ENCODE data around the gene MRC1.

The MRC1 gene

DNA sequence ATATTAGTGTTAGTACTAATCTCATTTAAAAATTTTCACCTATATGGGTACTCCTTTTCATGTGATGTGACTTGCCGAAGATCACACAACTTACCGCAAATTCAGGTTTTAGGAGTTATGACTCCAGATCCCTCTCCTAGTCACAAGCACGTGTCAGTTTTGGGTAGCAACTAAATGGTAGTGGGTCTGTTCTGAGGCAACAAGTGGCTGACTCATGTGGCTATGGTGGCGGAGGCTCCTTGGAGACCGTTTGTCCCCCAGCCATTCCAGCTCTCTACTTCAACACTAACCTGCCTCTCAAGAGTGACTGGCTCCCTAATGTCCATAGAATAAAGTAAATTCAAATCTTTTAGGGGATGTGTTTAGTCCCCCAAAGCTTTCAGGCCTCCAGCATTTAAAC lies 39.5 kb downstream of the MRC1 start:
- no peak for DNase-seq
- ATAC-seq, result no peak

DNA sequence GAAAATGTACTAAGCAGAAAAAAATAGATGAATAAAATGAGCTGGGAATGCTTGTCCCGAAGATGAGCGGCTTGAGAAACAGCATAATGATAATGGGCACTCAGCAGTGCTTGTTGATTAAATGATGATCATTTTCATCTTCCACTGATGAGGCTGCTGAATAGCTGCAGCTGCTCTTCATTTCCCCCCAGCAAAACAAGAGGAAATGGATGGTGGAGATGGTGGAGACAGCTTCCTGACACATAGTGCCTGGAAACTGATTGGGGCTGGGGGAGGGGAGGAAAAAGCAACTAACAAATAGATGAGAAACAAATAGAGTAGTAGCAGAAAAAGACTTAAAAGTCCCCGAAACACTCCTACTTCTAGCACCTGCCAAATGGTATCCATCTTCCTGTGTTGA lies 41.4 kb downstream of the MRC1 start:
- no peak for DNase-seq
- ATAC-seq, result no peak

DNA sequence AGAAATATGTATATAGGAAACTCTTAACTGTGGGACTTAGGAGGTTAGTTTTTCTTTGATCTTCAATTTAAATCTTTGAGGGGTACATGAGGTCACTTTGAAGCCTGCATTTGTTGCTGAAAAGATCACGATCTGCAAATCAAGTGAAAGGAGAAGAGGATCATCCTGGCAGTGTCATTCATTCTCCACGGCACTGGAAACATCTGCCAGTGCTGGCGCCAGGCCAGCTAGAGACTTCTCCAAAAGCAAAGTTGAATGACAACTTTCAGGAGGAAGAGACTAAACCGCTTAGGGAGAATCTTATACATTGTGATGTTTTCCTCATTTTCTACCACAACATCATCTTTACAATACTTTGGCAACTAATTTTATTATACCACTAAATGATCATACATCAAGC lies 42.5 kb downstream of the MRC1 start:
- DNase-seq, result no peak

DNA sequence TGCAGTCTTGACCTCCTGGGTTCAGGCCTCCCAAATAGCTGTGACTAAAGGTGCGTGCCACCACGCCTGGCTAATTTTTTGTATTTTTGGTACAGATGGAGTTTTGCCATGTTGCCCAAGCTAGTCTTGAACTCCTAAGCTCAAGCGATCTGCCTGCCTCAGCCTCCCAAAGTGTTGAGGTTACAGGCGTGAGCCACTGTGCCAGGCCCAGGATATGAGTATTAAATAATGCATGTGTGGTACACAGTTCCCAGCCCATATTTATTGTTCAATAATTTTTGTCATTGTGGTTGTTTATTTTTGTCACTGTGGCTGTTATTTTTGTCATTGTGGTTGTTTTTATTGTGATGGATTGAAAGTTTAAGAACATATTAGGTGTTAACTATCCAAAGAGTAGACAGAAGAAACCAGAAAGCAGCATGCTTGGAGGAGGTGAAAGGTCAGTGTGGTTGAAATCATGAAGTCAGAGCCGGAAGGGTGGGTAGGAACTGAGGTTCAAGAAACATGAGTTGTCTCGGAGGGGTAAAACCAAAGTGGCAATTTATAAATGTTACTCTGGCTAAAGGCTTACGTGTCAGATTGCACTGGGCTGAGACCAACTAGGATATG lies 45.0 kb downstream of the MRC1 start:
- ATAC-seq, result no peak
- DNase-seq, result no peak

More for the DNA sequence above, 42.5 kb downstream of the MRC1 start:
- no peak for ATAC-seq

DNA sequence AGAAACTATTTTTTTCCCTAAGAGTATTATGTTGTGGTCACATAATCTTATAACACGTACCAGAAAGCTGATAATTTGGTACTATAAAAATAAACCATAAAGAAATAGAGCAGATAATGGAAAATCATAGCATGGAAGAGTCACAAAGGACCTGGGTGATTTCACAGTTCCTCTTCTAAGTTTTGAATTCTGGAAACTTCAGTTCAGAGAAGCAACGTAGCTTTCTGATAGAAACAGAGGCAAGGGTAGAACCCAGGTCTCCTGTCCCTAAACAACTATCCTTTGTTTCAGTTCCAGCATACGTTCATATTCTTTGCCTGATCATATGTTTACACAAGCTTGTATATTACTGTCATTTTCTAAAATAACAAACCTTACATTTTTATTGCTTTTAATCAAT lies 47.9 kb downstream of the MRC1 start:
- no peak for DNase-seq
- ATAC-seq, result no peak

DNA sequence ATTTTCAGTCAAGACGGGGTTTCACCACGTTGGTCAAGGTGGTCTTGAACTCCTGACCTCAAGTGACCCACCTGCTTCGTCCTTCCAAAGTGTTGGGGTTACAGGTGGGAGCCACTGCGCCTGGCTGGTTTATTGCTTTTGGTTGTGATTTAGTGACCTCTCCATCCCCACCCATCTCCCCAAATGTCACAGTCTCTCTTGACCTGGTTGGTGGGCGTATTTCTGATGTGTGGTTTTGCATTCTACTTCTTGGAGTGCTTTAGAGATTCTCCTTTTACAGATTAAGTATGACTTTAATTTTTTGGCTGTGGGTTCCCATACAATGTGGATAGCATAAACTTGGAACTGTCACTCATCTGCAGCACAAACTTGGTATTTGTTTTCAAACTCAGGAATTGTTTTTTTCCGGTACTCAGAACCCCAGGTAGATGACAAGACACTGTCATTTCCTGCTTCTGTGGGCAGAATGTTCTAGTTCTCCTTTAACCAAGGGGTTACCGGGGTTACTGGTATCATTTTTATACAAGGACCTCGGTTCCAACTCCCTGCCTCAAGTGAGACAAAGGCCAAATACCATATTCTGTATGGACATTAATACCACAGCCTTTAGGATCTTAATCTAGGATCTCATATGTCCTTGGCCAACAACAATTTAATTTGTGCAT lies 50.5 kb downstream of the MRC1 start:
- no peak for ATAC-seq
- DNase-seq, result no peak

DNA sequence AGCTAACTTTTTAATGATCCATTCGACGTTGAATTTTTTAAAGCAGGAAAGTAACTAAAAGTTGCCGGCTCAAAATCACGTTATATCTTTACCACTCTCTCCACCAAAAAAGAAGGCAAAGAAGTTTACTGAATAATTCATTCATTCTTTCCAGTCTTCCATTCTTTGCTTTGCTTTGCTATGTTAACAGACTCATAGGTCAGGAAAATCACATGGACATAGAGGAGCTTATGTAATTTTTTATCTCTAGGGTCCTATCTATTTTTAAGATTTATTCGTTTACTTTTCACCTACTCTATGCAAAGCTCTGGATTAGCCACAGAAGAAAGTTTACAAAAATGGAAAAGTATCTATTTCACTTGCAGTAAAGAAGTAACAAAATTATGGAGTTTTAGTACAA lies 52.6 kb downstream of the MRC1 start:
- ATAC-seq, result no peak
- no peak for DNase-seq

DNA sequence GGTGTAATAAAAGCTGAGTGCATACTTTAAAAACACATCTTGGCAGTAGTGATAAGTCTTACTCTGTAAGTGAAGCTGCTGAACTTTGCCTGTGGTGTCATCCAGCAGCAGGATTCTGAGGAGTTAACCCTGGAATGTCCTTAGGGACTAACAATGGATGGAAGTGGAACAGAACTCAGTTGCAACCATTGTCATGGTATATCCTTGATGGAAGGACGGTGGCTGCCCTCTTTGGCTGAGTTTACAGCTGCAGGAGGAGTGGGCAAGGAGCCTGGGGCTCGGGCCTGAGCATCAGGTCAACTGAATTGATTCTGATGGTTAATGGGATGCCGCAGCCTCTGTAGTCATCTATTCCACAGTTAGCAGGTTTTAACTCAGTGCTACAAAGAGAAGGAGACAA lies 56.2 kb downstream of the MRC1 start:
- ATAC-seq, result no peak

DNA sequence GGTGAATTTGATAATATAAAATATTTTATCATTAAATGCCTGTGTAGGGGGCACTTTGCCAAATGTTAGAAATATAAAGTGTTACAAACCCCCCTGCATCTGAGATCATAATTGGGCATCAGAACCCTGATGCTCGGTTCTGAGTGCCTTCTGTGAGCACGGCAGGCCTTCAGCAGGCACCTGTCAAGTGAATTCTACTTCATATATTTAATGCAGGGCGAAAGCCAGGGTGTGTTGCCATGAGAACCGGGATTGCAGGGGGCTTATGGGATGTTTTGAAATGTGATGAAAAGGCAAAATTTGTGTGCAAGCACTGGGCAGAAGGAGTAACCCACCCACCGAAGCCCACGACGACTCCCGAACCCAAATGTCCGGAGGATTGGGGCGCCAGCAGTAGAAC lies 57.2 kb downstream of the MRC1 start:
- ATAC-seq (no peak), DNase-seq (no peak)

More for the DNA sequence above, 56.2 kb downstream of the MRC1 start:
- DNase-seq, result no peak

DNA sequence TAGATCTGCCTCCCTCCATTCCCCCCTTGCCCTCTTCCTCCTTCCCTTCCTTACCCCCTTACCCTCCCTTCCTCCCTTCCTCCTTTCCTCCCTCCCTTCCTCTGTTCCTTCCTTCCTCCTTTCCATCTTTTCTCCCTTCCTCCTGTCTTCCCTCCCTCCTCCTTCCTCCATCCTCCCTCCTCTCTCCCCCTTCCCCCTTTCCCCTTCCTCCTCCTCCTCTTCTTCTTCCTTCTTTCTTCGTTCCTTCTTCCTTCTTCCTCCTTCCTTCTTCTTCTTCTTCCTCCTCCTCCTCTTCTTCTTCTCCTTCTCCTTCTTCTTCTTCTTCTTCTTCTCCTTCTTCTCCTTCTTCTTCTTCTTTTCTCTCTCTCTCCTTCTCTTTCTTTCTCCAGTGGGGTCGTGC lies 57.9 kb downstream of the MRC1 start:
- DNase-seq (no peak), ATAC-seq (no peak)

DNA sequence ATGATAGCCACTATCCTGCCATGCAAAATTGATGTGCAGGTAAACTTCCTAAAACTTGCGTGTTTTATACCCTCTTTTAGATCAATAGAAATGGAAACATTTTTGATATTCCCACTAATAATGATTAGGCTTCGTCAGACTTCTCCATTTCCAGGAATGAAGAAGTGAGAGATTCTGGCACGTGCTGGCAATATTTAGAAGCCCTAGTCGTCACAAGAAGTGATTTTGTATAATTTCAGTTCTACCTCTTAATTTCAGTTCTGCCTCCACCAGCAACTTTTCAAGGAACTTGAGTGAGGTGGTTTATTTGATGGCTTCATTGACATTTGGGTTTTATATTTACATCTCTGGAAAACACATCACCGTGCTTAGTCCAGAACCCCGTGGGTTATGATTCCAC lies 61.9 kb downstream of the MRC1 start:
- ATAC-seq (no peak), DNase-seq (no peak)

DNA sequence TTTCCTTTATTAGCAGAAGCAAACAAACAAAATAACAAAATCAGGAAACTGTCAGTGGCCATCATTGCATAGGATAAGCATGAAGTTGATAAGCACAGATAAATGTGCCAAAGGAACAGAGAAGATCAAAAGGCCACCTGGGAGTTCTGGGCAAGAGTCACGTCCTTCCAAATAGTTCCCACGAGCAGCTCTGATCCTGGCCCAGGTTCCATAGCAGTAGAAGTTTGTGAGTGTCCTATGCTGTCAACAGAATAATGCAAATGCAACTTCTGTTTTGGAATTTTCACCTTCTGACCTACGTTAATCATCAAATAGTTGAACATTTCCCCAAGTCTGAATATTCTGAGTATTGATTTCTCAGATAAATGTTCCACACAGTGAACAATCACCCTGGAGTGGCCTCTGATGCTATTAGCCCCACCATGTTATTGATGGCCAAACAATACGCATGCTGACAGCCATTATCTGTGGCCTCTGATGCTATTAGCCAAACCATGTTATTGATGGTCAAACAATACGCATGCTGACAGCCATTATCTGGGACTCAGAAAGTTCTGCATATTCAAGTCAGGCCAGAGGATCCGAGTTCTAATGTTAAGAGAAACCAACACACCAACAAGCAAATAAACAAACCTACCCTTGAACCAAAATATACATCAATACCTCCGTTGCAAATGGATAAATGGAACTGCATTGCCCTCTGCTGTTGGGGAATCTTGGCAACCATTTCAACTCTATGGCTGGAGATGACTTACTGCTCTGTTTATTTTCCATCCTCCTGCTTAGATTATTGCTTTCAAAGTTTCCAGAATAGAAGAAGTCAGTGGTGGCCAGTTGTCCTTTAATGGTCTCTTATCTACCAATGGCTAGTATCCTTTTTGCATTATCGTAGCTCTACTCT lies 63.3 kb downstream of the MRC1 start:
- no peak for DNase-seq
- no peak for ATAC-seq

DNA sequence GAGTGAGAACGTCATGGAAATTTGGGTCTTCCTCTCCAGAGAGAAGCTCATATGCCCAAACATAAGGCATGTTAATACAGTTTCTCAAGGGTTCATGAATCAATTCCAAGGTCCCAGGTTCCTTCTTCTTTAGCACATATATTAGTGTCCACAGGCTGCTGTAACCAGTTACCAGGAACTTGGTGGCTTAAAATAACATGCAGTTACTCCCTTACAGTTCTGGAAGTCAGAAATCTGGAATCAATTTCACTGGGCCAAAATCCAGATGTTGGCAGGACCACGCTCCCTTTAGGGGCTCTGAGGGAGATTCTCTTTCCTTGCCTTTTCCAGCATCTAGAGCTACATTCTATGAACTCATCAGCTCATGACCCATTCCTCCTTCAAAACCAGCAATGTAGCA lies 64.8 kb downstream of the MRC1 start:
- no peak for ATAC-seq

DNA sequence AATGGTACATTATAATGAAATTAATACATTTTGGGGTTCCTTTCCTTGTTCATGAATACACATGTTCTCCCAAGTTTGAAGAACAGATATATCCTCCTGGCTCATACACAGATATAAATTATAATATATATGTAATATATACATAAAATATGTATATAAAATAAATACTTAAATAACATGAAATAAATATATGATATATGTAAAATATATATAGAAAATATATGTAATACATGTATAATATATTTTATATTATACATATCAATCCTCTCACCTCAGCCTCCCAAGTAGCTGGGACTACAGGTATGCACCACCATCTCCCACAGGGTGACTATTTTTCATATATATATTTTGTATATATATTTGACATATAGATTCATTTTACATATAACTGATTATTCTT lies 68.0 kb downstream of the MRC1 start:
- ATAC-seq (no peak), DNase-seq (no peak)

More for the DNA sequence above, 64.8 kb downstream of the MRC1 start:
- DNase-seq, result no peak

DNA sequence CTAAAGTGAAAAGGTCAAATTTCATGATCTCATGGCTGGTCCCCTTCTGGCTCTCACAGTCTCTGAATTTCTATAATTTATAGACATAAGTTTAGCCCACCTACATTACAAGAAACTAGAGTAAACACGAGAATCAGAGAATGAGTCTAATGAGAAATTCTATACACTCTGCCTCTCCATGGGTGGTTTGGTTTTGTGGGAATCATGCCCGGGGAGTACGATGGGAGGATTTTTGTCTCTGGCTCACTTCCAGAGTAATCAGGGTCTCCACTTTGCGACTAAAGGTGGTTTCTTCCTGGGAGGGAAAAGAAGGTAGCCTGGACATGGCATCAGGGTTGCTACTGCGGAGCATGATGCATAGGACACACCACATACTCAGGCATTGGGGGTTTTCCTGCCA lies 69.7 kb downstream of the MRC1 start:
- DNase-seq (no peak), ATAC-seq (no peak)

DNA sequence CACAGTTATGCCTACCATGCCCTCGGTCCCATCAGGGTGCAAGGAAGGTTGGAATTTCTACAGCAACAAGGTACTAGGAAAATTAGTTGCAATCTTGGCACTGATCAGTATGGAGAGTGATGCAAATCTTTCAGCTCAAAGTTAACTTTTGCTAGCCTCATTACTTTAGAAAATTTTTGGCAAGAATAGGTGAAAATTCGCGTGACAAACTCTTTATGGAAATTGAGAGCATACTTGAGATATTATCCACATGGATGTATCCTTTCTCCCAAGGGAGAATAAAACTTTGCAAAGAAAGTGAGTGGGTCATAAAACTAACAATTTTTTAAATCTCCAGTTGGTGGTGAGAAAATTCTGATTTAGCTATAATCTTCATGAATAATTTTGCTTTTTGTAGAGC lies 71.5 kb downstream of the MRC1 start:
- ATAC-seq (no peak), DNase-seq (no peak)

DNA sequence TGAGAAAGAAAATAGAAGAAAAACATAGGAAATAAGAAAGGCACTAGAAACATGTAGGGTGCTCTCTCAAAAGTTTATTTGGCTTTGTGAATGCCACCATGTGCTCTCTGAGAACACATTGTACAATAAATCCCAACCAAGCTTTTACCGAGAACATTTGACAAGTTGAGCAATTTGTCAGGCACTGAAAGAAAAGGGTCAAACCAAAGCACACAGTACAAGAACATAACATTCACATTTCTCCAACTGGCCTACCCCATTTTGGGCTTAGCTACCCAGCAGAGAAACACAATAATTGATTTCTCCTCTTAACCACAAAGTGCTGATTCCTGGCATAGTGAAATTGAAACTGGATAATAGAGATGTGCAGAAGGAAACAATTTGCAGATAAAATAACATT lies 73.4 kb downstream of the MRC1 start:
- no peak for ATAC-seq

DNA sequence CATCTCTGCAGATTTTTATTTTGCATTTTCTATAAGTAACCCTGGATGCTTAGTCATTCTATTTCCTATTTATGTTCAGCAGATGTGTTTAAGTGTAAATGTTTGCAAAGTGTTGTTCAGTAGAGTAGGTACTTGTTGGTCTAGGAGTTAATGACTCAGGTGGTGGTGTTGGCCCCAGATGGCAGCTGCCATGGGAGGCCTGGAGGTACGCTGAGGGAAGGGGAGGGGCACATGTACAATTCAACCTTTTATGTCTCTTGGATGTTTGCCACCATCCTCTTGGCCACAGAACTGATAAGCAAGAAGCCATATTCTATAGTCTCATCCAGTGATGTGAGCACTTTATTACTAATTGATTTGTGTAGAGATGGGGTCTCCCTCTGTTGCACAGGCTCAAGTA lies 74.5 kb downstream of the MRC1 start:
- DNase-seq (no peak), ATAC-seq (no peak)

More for the DNA sequence above, 73.4 kb downstream of the MRC1 start:
- no peak for DNase-seq

DNA sequence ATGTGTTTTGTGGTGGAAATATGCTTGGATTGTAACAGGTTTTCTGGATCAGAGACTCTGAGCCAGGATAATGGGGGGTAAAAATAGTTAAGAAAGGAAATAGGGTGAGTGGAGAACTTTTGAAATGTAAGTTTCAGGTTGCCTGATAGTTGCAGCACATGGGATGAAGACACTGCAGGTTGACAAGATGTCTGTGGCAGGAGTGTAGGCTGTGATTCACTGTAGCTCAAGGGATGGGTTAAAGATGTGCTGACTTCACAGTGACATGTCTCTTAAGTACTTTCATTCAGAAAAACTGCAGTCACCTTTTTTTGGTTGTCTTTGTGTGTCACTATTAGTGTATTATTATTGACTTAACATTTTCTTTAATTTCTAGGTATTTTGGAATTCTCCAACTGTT lies 79.0 kb downstream of the MRC1 start:
- ATAC-seq (no peak), DNase-seq (no peak)

DNA sequence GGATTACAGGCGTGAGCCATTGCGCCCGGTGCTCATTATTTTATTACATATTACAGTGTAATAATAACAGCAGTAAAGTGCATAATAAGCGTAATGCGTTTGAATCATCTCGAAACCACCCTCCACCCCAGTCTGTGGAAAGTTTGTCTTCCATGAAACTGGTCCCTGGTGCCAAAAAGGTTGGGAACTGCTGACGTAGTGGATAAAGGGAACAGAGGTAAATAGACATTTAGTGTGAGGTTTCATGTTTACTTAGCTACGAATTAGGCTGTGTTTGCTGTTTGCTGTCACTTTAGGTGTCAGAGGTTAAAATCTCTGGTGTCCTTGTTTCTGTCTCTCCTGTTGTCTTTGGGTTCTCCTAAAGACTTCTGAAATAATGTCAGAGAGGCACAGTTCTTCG lies 82.3 kb downstream of the MRC1 start:
- DNase-seq, result no peak

DNA sequence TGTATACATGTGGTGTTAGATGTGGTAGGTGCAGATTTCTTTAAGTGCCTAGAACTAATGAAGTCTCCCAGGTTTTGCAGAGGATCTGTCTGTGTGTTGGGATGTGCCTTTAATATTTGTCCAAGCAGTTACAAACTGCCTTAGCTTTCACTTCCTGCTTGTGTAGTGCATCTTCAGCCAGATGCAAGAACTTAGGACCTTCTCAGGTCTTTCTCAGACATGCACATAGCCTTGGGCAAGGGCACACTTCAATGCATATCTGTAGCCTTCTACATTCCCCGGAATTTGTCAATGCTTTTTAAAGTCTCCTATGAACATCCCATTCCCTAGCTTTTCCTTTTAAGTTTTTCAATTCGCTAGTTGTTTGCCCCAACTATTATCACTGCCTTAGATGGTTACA lies 95.4 kb downstream of the MRC1 start:
- ATAC-seq, result no peak
- DNase-seq, result no peak

More for the DNA sequence above, 82.3 kb downstream of the MRC1 start:
- ATAC-seq, result no peak

DNA sequence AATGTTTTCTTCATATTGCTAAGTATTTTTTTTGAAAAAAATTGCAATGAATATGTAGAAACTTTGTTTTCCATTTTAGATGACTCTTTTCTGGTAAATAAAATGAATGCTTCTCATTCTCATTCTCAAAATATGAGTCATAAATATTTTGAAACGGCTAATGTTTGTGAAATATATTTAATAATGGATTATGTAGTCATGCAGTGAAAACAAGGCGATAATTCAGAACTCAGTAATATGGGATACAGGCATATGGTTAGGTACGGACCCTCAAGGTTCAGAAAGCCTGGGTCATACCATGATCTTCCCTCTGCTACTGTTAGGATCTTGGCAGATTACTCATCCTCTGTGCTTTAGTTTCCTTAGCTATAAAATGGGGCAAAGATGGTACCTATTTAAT lies 96.3 kb downstream of the MRC1 start:
- no peak for ATAC-seq
- no peak for DNase-seq

DNA sequence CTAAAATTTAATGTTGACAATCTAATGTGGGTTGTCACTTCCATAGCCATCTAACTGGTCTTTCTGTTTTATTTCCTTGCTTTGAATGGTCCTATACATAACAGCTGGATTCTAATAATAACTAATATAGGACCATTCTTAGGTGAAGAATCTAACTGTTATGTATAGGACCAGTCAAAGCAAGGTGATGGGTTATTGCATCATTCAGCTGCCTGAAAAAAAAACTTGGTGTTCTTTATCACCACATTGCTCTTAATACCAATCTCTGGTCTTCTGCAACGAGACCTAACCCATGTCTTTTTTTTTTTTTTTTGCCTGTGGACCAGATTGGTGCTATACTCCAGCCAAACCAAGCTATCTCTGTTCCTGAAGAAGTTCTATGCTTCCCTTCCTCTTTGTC lies 96.9 kb downstream of the MRC1 start:
- ATAC-seq (no peak), DNase-seq (no peak)
